IPS-18c (cell line): Measurements from ENCODE around the gene SP8.
"Not testable (repeated sequence)": the region's sequence is repeated elsewhere in the genome, so short reads cannot be mapped to it uniquely, and the experiment has no call there.

Experiments used
- H3K4me3 ChIP-seq: 2 replicates; pipeline ENCODE4 v1.7.0; 2013; ENCODE audit warnings: low read depth, mild to moderate bottlenecking, low read length, moderate library complexity; ENCODE audit not compliant: insufficient read depth
- H3K9me3 ChIP-seq: one replicate; pipeline ENCODE4 v1.6.1; 2013; ENCODE audit warnings: mild to moderate bottlenecking, low read length, moderate library complexity; ENCODE audit not compliant: control insufficient read depth, insufficient read depth

Gene SP8

GRCh38 chr7:20786779-20787659 lies at the start of gene SP8:
Gene SP8 (minus strand): TSS chr7:20786886. CDS start chr7:20786798, 88 bp downstream.
- H3K9me3 ChIP-seq, result no peaks in the 10 kb centered on the region
- H3K4me3 ChIP-seq, result peak within 1 kb of the TSS; percentile 76

GRCh38 chr7:20836424-20836823 lies 49.7 kb upstream of the SP8 start:
- not testable (repeated sequence) for H3K4me3 ChIP-seq, H3K9me3 ChIP-seq

GRCh38 chr7:20835111-20835750 lies 48.5 kb upstream of the SP8 start:
- H3K4me3 ChIP-seq, result peak overlapping the region; percentile 2; the same call in 1 of the 2 replicates
- H3K9me3 ChIP-seq, result no peaks in the 10 kb centered on the region

- no peaks in the 10 kb centered on the region for H3K9me3 ChIP-seq
- no peak overlapping the region for H3K4me3 ChIP-seq
Observed at GRCh38 chr7:20834656-20835055, 48.0 kb upstream of the SP8 start.

- no peaks in the 10 kb centered on the region for H3K9me3 ChIP-seq
- H3K4me3 ChIP-seq, result no peak overlapping the region
Observed at GRCh38 chr7:20831956-20832355, 45.3 kb upstream of the SP8 start.

- Histone ChIP-seq H3K9me3 (no peaks in the 10 kb centered on the region), H3K4me3 (no peak overlapping the region)
Observed at GRCh38 chr7:20831451-20831850, 44.8 kb upstream of the SP8 start.

- Histone ChIP-seq H3K4me3 (no peak overlapping the region), H3K9me3 (no peaks in the 10 kb centered on the region)
Observed at GRCh38 chr7:20828947-20829346, 42.3 kb upstream of the SP8 start.

- no peaks in the 10 kb centered on the region for H3K9me3 ChIP-seq
- H3K4me3 ChIP-seq, result no peak overlapping the region
Observed at GRCh38 chr7:20827172-20827571, 40.5 kb upstream of the SP8 start.

- H3K9me3 ChIP-seq, result no peaks in the 10 kb centered on the region
Observed at GRCh38 chr7:20826243-20826642, 39.6 kb upstream of the SP8 start.

GRCh38 chr7:20825555-20825954 lies 38.9 kb upstream of the SP8 start:
- Histone ChIP-seq H3K4me3 (no peak overlapping the region), H3K9me3 (no peaks in the 10 kb centered on the region)

More at GRCh38 chr7:20826243-20826642, 39.6 kb upstream of the SP8 start:
- no peak overlapping the region for H3K4me3 ChIP-seq

- not testable (repeated sequence) for H3K4me3 ChIP-seq, H3K9me3 ChIP-seq
Observed at GRCh38 chr7:20821390-20821789, 34.7 kb upstream of the SP8 start.

- Histone ChIP-seq H3K9me3 (no peaks in the 10 kb centered on the region), H3K4me3 (no peak overlapping the region)
Observed at GRCh38 chr7:20816372-20816959, 29.8 kb upstream of the SP8 start.

GRCh38 chr7:20804345-20804744 lies 17.7 kb upstream of the SP8 start:
- H3K9me3 ChIP-seq, result no peaks in the 10 kb centered on the region
- no peak overlapping the region for H3K4me3 ChIP-seq

GRCh38 chr7:20799566-20800366 lies 13.1 kb upstream of the SP8 start:
- no peaks in the 10 kb centered on the region for H3K9me3 ChIP-seq
- H3K4me3 ChIP-seq, result no peak overlapping the region

- H3K4me3 ChIP-seq, result peak overlapping the region; percentile 67
- H3K9me3 ChIP-seq, result no peaks in the 10 kb centered on the region
Observed at GRCh38 chr7:20798694-20799121, 12.0 kb upstream of the SP8 start.

GRCh38 chr7:20798081-20798693 lies 11.5 kb upstream of the SP8 start:
- peak overlapping the region; percentile 67 for H3K4me3 ChIP-seq
- H3K9me3 ChIP-seq, result no peaks in the 10 kb centered on the region
